Activated CD4-positive, alpha-beta T cell treated with anti-CD3 and anti-CD28 coated beads, Interleukin-2, amount 10 ng/mL, durations not matched to agents 7 days and 5 days (primary cell): ENCODE measurements around the gene CCDC184. TPM values are rescaled to one million over a fixed set of nuclear protein-coding genes. Genes with fewer than 3 reads are reported as not detected.
"Not testable (repeated sequence)": the region's sequence is repeated elsewhere in the genome, so short reads cannot be mapped to it uniquely, and the experiment has no call there.

Experiments used
- CTCF ChIA-PET: fragments of 350-600 bp; sonication (Branson Sonifier 250); formaldehyde crosslinking; loops from one replicate; lab custom pipeline; 2021; ENCODE audit warnings: antibody characterized with exemption; lab: Charles Lee
- POLR2A ChIA-PET: fragments of 350-600 bp; sonication (Branson Sonifier 250); formaldehyde crosslinking; loops from one replicate; lab custom pipeline; 2021; ENCODE audit warnings: antibody characterized with exemption; lab: Charles Lee
- DNase-seq: peaks from one replicate; pipeline ENCODE4 v3.0.0-alpha.2; 2020
- H3K27ac Mint-ChIP-seq: one replicate; pipeline ENCODE4 v1.8.0; 2021; ENCODE audit warnings: mild to moderate bottlenecking, moderate library complexity, mixed read lengths
- H3K27me3 Mint-ChIP-seq: one replicate; pipeline ENCODE4 v1.8.0; 2021; ENCODE audit warnings: mixed read lengths
- H3K36me3 Mint-ChIP-seq: one replicate; pipeline ENCODE4 v1.8.0; 2021; ENCODE audit warnings: low read depth, mixed read lengths
- H3K4me1 Mint-ChIP-seq: one replicate; pipeline ENCODE4 v1.8.0; 2021; ENCODE audit warnings: mixed read lengths
- H3K4me3 Mint-ChIP-seq: one replicate; pipeline ENCODE4 v1.8.0; 2021; ENCODE audit warnings: mild to moderate bottlenecking, moderate library complexity, mixed read lengths
- H3K9me3 Mint-ChIP-seq: one replicate; pipeline ENCODE4 v1.8.0; 2021; ENCODE audit warnings: mixed read lengths
- total RNA-seq, 2 experiments: library from RNA; stranded (reverse); gene quantifications; one replicate each; pipeline ENCODE4 v1.2.3, GENCODE V29; 2021

Gene CCDC184
- total RNA-seq: under 1 TPM; 0.17 to 0.22 TPM

GRCh38 chr12:48183091-48183875 is at the start of gene CCDC184:
Gene CCDC184, plus strand, starts transcription at chr12:48183644. Its CDS starts 479 bp downstream, at chr12:48184123.
- POLR2A ChIA-PET: interaction anchor here (0.6 kb wide), 1 partner anchor 10 kb away, joined by 3 read pairs; no protein-coding TSS in a partner anchor
- DNase-seq: peak; percentile 85
- CTCF ChIA-PET: interaction anchor here (0.6 to 1.9 kb wide), 11 partner anchors 12 to 369 kb away, joined by 3 to 12 read pairs (median 4); partner anchors contain the start of genes ASB8 and SENP1
- Mint-ChIP-seq H3K27ac (peak within 1 kb of the TSS; percentile 60), H3K27me3 (peaks cover 60% of the 10 kb centered on the region), H3K4me3 (peak within 1 kb of the TSS; percentile 87), H3K36me3 (no peaks in the 10 kb centered on the region), H3K9me3 (no peaks in the 10 kb centered on the region), H3K4me1 (peaks cover 17% of the 10 kb centered on the region)

GRCh38 chr12:48135027-48135426 is 48.4 kb upstream of the CCDC184 start:
- H3K9me3 Mint-ChIP-seq: no peaks in the 10 kb centered on the region
- no peak overlapping the region for H3K27ac Mint-ChIP-seq
- H3K4me3 Mint-ChIP-seq: no peak overlapping the region
- DNase-seq: no peak
- no peaks in the 10 kb centered on the region for H3K27me3 Mint-ChIP-seq
- no peaks in the 10 kb centered on the region for H3K4me1 Mint-ChIP-seq
- H3K36me3 Mint-ChIP-seq: peaks cover 14% of the 10 kb centered on the region
- CTCF ChIA-PET: no interaction called here
- POLR2A ChIA-PET: no interaction called here

- CTCF ChIA-PET: interaction anchor here (1.3 to 1.9 kb wide), 3 partner anchors 9 to 14 kb away, joined by 3 to 9 read pairs (median 6); partner anchors contain the start of gene ASB8
- Mint-ChIP-seq H3K9me3 (no peaks in the 10 kb centered on the region), H3K27ac (no peak overlapping the region), H3K36me3 (peaks cover 19% of the 10 kb centered on the region), H3K4me1 (no peaks in the 10 kb centered on the region), H3K4me3 (no peak overlapping the region), H3K27me3 (no peaks in the 10 kb centered on the region)
- POLR2A ChIA-PET: no interaction called here
- no peak for DNase-seq
Observed at GRCh38 chr12:48142818-48143674, 40.4 kb upstream of the CCDC184 start.

GRCh38 chr12:48143898-48144297 is 39.5 kb upstream of the CCDC184 start:
- peaks cover 20% of the 10 kb centered on the region for H3K36me3 Mint-ChIP-seq

GRCh38 chr12:48145981-48146380 is 37.5 kb upstream of the CCDC184 start:
- POLR2A ChIA-PET: no interaction called here
- H3K4me1 Mint-ChIP-seq: peaks cover 3% of the 10 kb centered on the region
- DNase-seq: no peak

More at GRCh38 chr12:48143898-48144297, 39.5 kb upstream of the CCDC184 start:
- no peak for DNase-seq
- ChIA-PET CTCF (no interaction called here), POLR2A (no interaction called here)
- no peaks in the 10 kb centered on the region for H3K4me1 Mint-ChIP-seq
- no peak overlapping the region for H3K4me3 Mint-ChIP-seq
- no peaks in the 10 kb centered on the region for H3K9me3 Mint-ChIP-seq
- H3K27me3 Mint-ChIP-seq: no peaks in the 10 kb centered on the region
- no peak overlapping the region for H3K27ac Mint-ChIP-seq

GRCh38 chr12:48151103-48151771 is 32.2 kb upstream of the CCDC184 start:
- Mint-ChIP-seq H3K4me1 (peaks cover 30% of the 10 kb centered on the region), H3K36me3 (peaks cover 45% of the 10 kb centered on the region), H3K27ac (no peak overlapping the region), H3K9me3 (no peaks in the 10 kb centered on the region), H3K27me3 (no peaks in the 10 kb centered on the region), H3K4me3 (no peak overlapping the region)
- POLR2A ChIA-PET: no interaction called here
- CTCF ChIA-PET: interaction anchor here (0.7 to 1.9 kb wide), 4 partner anchors 9 to 26 kb away, joined by 3 to 6 read pairs (median 4); no protein-coding TSS in a partner anchor
- DNase-seq: no peak

More at GRCh38 chr12:48145981-48146380, 37.5 kb upstream of the CCDC184 start:
- Mint-ChIP-seq H3K9me3 (no peaks in the 10 kb centered on the region), H3K27me3 (no peaks in the 10 kb centered on the region), H3K27ac (no peak overlapping the region), H3K4me3 (no peak overlapping the region), H3K36me3 (peaks cover 41% of the 10 kb centered on the region)
- CTCF ChIA-PET: interaction anchor here (0.9 to 1.6 kb wide), 3 partner anchors 12 to 419 kb away, joined by 3 read pairs; partner anchors contain the start of gene ASB8

GRCh38 chr12:48155786-48156185 is 27.7 kb upstream of the CCDC184 start:
- CTCF ChIA-PET, DNase-seq, H3K9me3 Mint-ChIP-seq, POLR2A ChIA-PET, H3K27me3 Mint-ChIP-seq, H3K27ac Mint-ChIP-seq: not testable (repeated sequence)
- H3K36me3 Mint-ChIP-seq: peaks cover 22% of the 10 kb centered on the region
- H3K4me3 Mint-ChIP-seq: peak overlapping the region; percentile 96
- H3K4me1 Mint-ChIP-seq: peaks cover 45% of the 10 kb centered on the region

GRCh38 chr12:48156652-48157017 is 26.8 kb upstream of the CCDC184 start:
- H3K27me3 Mint-ChIP-seq: no peaks in the 10 kb centered on the region

GRCh38 chr12:48157018-48157888 is 26.2 kb upstream of the CCDC184 start, which contains the start of gene ASB8:
Gene ASB8, minus strand, starts transcription at chr12:48157515. Its CDS starts 4,019 bp downstream, at chr12:48153496.
- DNase-seq: peak; percentile 99
- Mint-ChIP-seq H3K9me3 (peaks cover 2% of the 10 kb centered on the region), H3K27ac (peak within 1 kb of the TSS; percentile 97), H3K4me1 (peaks cover 42% of the 10 kb centered on the region), H3K36me3 (peaks cover 14% of the 10 kb centered on the region), H3K27me3 (no peaks in the 10 kb centered on the region), H3K4me3 (peak within 1 kb of the TSS; percentile 96)
- POLR2A ChIA-PET: interaction anchor here (0.6 to 1.8 kb wide), 2 partner anchors 9 to 52 kb away, joined by 3 to 9 read pairs; partner anchors contain the start of gene SENP1
- CTCF ChIA-PET: interaction anchor here (0.7 to 2.0 kb wide), 16 partner anchors 11 to 416 kb away, joined by 3 to 9 read pairs (median 4); partner anchors contain the start of gene CCDC184

More at GRCh38 chr12:48156652-48157017, 26.8 kb upstream of the CCDC184 start:
- H3K9me3 Mint-ChIP-seq: peaks cover 2% of the 10 kb centered on the region
- CTCF ChIA-PET: interaction anchor here (0.9 to 2.0 kb wide), 8 partner anchors 14 to 415 kb away, joined by 3 to 9 read pairs (median 4); partner anchors contain the start of gene CCDC184
- peaks cover 18% of the 10 kb centered on the region for H3K36me3 Mint-ChIP-seq
- H3K27ac Mint-ChIP-seq: peak overlapping the region; percentile 97
- peak overlapping the region; percentile 96 for H3K4me3 Mint-ChIP-seq
- DNase-seq: no peak
- POLR2A ChIA-PET: interaction anchor here (1.8 kb wide), 1 partner anchor 51 kb away, joined by 9 read pairs; the partner anchor contains the start of gene SENP1
- H3K4me1 Mint-ChIP-seq: peaks cover 48% of the 10 kb centered on the region

GRCh38 chr12:48157889-48158370 is 25.5 kb upstream of the CCDC184 start:
- Mint-ChIP-seq H3K4me3 (peak overlapping the region; percentile 96), H3K4me1 (peaks cover 37% of the 10 kb centered on the region), H3K27me3 (peaks cover 1% of the 10 kb centered on the region), H3K9me3 (peaks cover 2% of the 10 kb centered on the region), H3K36me3 (peaks cover 13% of the 10 kb centered on the region), H3K27ac (peak overlapping the region; percentile 97)
- ChIA-PET CTCF (interaction anchor here (0.7 to 2.0 kb wide), 13 partner anchors 12 to 416 kb away, joined by 3 to 9 read pairs (median 3); no protein-coding TSS in a partner anchor), POLR2A (interaction anchor here (0.6 to 1.8 kb wide), 2 partner anchors 10 to 53 kb away, joined by 3 to 9 read pairs; partner anchors contain the start of gene SENP1)
- DNase-seq: no peak
